Measurements from ENCODE around the gene IGSF21.

IGSF21 gene

GRCh38 chr1:18288722-18289121 is 181.1 kb downstream of the IGSF21 start:
- no peaks in the 10 kb centered on the region for H3K9me2 ChIP-seq (replicated peaks; ENCODE audit: insufficient read depth, low read length)
- no peak overlapping the region for H2AFZ ChIP-seq (ENCODE audit: low read length)
- H3K9ac ChIP-seq (ENCODE audit: low read length), result no peak overlapping the region
- no peak overlapping the region for H3K4me2 ChIP-seq (ENCODE audit: low read depth, low read length)
- no peak overlapping the region for H3K27ac ChIP-seq (ENCODE audit: low read length)
- DNase-seq, result no peak
- H3K79me2 ChIP-seq (ENCODE audit: low read length), result no peaks in the 10 kb centered on the region
- no peak for TF ChIP-seq CTCF (IDR thresholded peaks at IDR 0.05; ENCODE audit: low read length)
- no peak for TF ChIP-seq EZH2phosphoT487 (IDR thresholded peaks at IDR 0.05; ENCODE audit: low read length)
- TF ChIP-seq EZH2 (optimal IDR thresholded peaks at IDR 0.05; ENCODE audit: low read depth, low read length), result no peak
- H3K4me3 ChIP-seq (ENCODE audit: low read length), result no peak overlapping the region
- H3K36me3 ChIP-seq (replicated peaks; ENCODE audit: insufficient read depth, low read length), result no peaks in the 10 kb centered on the region
- no peaks in the 10 kb centered on the region for H4K20me1 ChIP-seq (ENCODE audit: insufficient read depth, low read length)
- H3F3A ChIP-seq (ENCODE audit: insufficient read depth, low read length), result no peaks in the 10 kb centered on the region
- H3K4me1 ChIP-seq (ENCODE audit: low read length), result no peaks in the 10 kb centered on the region
- H3K9me3 ChIP-seq (replicated peaks; ENCODE audit: insufficient read depth, low read length), result no peaks in the 10 kb centered on the region
- H3K27me3 ChIP-seq (replicated peaks; ENCODE audit: insufficient read depth, low read length), result peaks cover 96% of the 10 kb centered on the region

GRCh38 chr1:18289597-18289996 is 182.0 kb downstream of the IGSF21 start:
- H3K9ac ChIP-seq (ENCODE audit: low read length), result no peak overlapping the region
- no peak overlapping the region for H3K27ac ChIP-seq (ENCODE audit: low read length)
- H3K27me3 ChIP-seq (replicated peaks; ENCODE audit: insufficient read depth, low read length), result peaks cover 96% of the 10 kb centered on the region
- no peaks in the 10 kb centered on the region for H3K36me3 ChIP-seq (replicated peaks; ENCODE audit: insufficient read depth, low read length)
- H3K79me2 ChIP-seq (ENCODE audit: low read length), result no peaks in the 10 kb centered on the region
- no peaks in the 10 kb centered on the region for H3K9me3 ChIP-seq (replicated peaks; ENCODE audit: insufficient read depth, low read length)
- no peaks in the 10 kb centered on the region for H3F3A ChIP-seq (ENCODE audit: insufficient read depth, low read length)
- H3K9me2 ChIP-seq (replicated peaks; ENCODE audit: insufficient read depth, low read length), result no peaks in the 10 kb centered on the region
- DNase-seq, result no peak
- H2AFZ ChIP-seq (ENCODE audit: low read length), result no peak overlapping the region
- H3K4me1 ChIP-seq (ENCODE audit: low read length), result no peaks in the 10 kb centered on the region
- no peaks in the 10 kb centered on the region for H4K20me1 ChIP-seq (ENCODE audit: insufficient read depth, low read length)
- no peak overlapping the region for H3K4me3 ChIP-seq (ENCODE audit: low read length)
- no peak overlapping the region for H3K4me2 ChIP-seq (ENCODE audit: low read depth, low read length)
- TF ChIP-seq EZH2phosphoT487 (IDR thresholded peaks at IDR 0.05; ENCODE audit: low read length) (no peak), CTCF (IDR thresholded peaks at IDR 0.05; ENCODE audit: low read length) (no peak), EZH2 (optimal IDR thresholded peaks at IDR 0.05; ENCODE audit: low read depth, low read length) (no peak)

- DNase-seq, result no peak
- no peaks in the 10 kb centered on the region for H3K9me2 ChIP-seq (replicated peaks; ENCODE audit: insufficient read depth, low read length)
- H2AFZ ChIP-seq (ENCODE audit: low read length), result no peak overlapping the region
- TF ChIP-seq EZH2phosphoT487 (IDR thresholded peaks at IDR 0.05; ENCODE audit: low read length) (no peak), EZH2 (optimal IDR thresholded peaks at IDR 0.05; ENCODE audit: low read depth, low read length) (no peak), CTCF (IDR thresholded peaks at IDR 0.05; ENCODE audit: low read length) (no peak)
- no peak overlapping the region for H3K27ac ChIP-seq (ENCODE audit: low read length)
- peaks cover 96% of the 10 kb centered on the region for H3K27me3 ChIP-seq (replicated peaks; ENCODE audit: insufficient read depth, low read length)
- H3K9ac ChIP-seq (ENCODE audit: low read length), result no peak overlapping the region
- H3K36me3 ChIP-seq (replicated peaks; ENCODE audit: insufficient read depth, low read length), result no peaks in the 10 kb centered on the region
- no peak overlapping the region for H3K4me2 ChIP-seq (ENCODE audit: low read depth, low read length)
- no peaks in the 10 kb centered on the region for H3K4me1 ChIP-seq (ENCODE audit: low read length)
- H4K20me1 ChIP-seq (ENCODE audit: insufficient read depth, low read length), result no peaks in the 10 kb centered on the region
- no peak overlapping the region for H3K4me3 ChIP-seq (ENCODE audit: low read length)
- no peaks in the 10 kb centered on the region for H3K79me2 ChIP-seq (ENCODE audit: low read length)
- no peaks in the 10 kb centered on the region for H3K9me3 ChIP-seq (replicated peaks; ENCODE audit: insufficient read depth, low read length)
- no peaks in the 10 kb centered on the region for H3F3A ChIP-seq (ENCODE audit: insufficient read depth, low read length)
Observed at GRCh38 chr1:18290740-18291412, 183.3 kb downstream of the IGSF21 start.
